ENCODE measurements around the gene IL1RAPL1.

DNA sequence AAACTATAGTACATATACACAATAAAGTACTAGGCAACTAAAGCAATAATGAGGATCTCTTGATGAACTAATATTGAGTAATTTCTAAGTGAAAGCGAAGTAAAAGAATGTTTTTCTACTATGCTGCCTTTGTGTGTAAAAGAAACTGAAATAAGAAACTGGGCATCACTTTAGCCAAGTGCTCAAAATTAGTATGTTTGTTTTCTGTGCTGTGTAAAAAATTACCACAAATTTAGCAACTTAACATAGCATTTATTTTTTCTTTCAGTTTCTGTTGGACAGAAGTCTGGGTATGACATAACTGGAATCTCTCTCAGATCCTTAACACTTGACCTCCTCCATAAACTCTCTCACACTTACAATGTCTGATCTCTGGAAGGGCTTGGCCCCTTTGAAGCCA is 941.0 kb downstream of the IL1RAPL1 start:
- TF ChIP-seq, protein P1, sequence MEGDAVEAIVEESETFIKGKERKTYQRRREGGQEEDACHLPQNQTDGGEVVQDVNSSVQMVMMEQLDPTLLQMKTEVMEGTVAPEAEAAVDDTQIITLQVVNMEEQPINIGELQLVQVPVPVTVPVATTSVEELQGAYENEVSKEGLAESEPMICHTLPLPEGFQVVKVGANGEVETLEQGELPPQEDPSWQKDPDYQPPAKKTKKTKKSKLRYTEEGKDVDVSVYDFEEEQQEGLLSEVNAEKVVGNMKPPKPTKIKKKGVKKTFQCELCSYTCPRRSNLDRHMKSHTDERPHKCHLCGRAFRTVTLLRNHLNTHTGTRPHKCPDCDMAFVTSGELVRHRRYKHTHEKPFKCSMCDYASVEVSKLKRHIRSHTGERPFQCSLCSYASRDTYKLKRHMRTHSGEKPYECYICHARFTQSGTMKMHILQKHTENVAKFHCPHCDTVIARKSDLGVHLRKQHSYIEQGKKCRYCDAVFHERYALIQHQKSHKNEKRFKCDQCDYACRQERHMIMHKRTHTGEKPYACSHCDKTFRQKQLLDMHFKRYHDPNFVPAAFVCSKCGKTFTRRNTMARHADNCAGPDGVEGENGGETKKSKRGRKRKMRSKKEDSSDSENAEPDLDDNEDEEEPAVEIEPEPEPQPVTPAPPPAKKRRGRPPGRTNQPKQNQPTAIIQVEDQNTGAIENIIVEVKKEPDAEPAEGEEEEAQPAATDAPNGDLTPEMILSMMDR (IDR thresholded peaks at IDR 0.05), result no peak
- no peak for TF ChIP-seq POLR2A (IDR thresholded peaks at IDR 0.05)
